IPS DF 6.9 (cell line): ENCODE data around the gene TNFSF12.

ENCODE experiments used
- DNase-seq: peaks from one replicate; pipeline ENCODE4 v3.0.0-alpha.2; 2013; ENCODE audit warnings: low read depth, low spot score
- H3K27ac ChIP-seq: one replicate; pipeline ENCODE4 v1.5.1; 2013; ENCODE audit warnings: low read length, control low read depth
- H3K27me3 ChIP-seq: 2 replicates; pipeline ENCODE4 v1.6.1; 2013; ENCODE audit warnings: mild to moderate bottlenecking, low read length; ENCODE audit not compliant: control insufficient read depth, insufficient read depth
- H3K36me3 ChIP-seq: 2 replicates; pipeline ENCODE4 v1.6.1; 2013; ENCODE audit warnings: low read length; ENCODE audit not compliant: control insufficient read depth, insufficient read depth
- H3K4me1 ChIP-seq: 2 replicates; pipeline ENCODE4 v1.6.1; 2013; ENCODE audit warnings: low read length; ENCODE audit not compliant: control insufficient read depth, insufficient read depth
- H3K4me3 ChIP-seq: 2 replicates; pipeline ENCODE4 v1.5.1; 2013; ENCODE audit warnings: mild to moderate bottlenecking, low read length
- H3K9me3 ChIP-seq: 2 replicates; pipeline ENCODE4 v1.6.1; 2013; ENCODE audit warnings: low read length, inconsistent platforms; ENCODE audit not compliant: control insufficient read depth, insufficient read depth
- WGBS: extraction: QIAGEN DNeasy Blood & Tissue Kit; methylation state at CpG from one replicate; pipeline ENCODE4 v1.1.7; 2013; ENCODE audit warnings: mixed read lengths, missing lambda C conversion rate; ENCODE audit not compliant: insufficient read length, insufficient coverage; 5-methylcytosine and 5-hydroxymethylcytosine counted together

TNFSF12 gene

GRCh38 chr17:7569571-7569970, 20.7 kb downstream of the TNFSF12 start:
- no peak overlapping the region for H3K4me3 ChIP-seq
- no peak for DNase-seq
- no CpG with 5 or more reads among the region's 5 CpGs for WGBS
- H3K4me1 ChIP-seq: no peaks in the 10 kb centered on the region
- peaks cover 34% of the 10 kb centered on the region for H3K36me3 ChIP-seq
- no peaks in the 10 kb centered on the region for H3K27me3 ChIP-seq
- H3K27ac ChIP-seq: no peak overlapping the region
- H3K9me3 ChIP-seq: no peaks in the 10 kb centered on the region

- no peaks in the 10 kb centered on the region for H3K27me3 ChIP-seq
- H3K9me3 ChIP-seq: no peaks in the 10 kb centered on the region
- no CpG with 5 or more reads among the region's 10 CpGs for WGBS
- H3K27ac ChIP-seq: no peak overlapping the region
- no peaks in the 10 kb centered on the region; the same call in 1 of the 2 replicates for H3K4me1 ChIP-seq
- DNase-seq: no peak
- H3K4me3 ChIP-seq: no peak overlapping the region
- peaks cover 36% of the 10 kb centered on the region for H3K36me3 ChIP-seq
Measured at GRCh38 chr17:7570351-7570750, 21.5 kb downstream of the TNFSF12 start.

- DNase-seq: no peak
- no peaks in the 10 kb centered on the region for H3K9me3 ChIP-seq
- peaks cover 44% of the 10 kb centered on the region for H3K36me3 ChIP-seq
- H3K27ac ChIP-seq: no peak overlapping the region
- no CpG with 5 or more reads among the region's 11 CpGs for WGBS
- no peaks in the 10 kb centered on the region; the same call in 1 of the 2 replicates for H3K4me1 ChIP-seq
- no peaks in the 10 kb centered on the region for H3K27me3 ChIP-seq
- H3K4me3 ChIP-seq: peak overlapping the region; percentile 57; the same call in 1 of the 2 replicates
Measured at GRCh38 chr17:7572338-7572587, 23.4 kb downstream of the TNFSF12 start.

GRCh38 chr17:7572588-7573323, 23.9 kb downstream of the TNFSF12 start:
- Histone ChIP-seq H3K27ac (no peak overlapping the region), H3K36me3 (peaks cover 49% of the 10 kb centered on the region), H3K27me3 (no peaks in the 10 kb centered on the region), H3K4me1 (no peaks in the 10 kb centered on the region; the same call in 1 of the 2 replicates), H3K9me3 (no peaks in the 10 kb centered on the region), H3K4me3 (peak overlapping the region; percentile 94)
- DNase-seq: peak; percentile 97
- WGBS: no CpG with 5 or more reads among the region's 73 CpGs

- no peaks in the 10 kb centered on the region for H3K27me3 ChIP-seq
- WGBS: no CpG with 5 or more reads among the region's 71 CpGs
- no peaks in the 10 kb centered on the region; the same call in 1 of the 2 replicates for H3K4me1 ChIP-seq
- H3K27ac ChIP-seq: no peak overlapping the region
- no peaks in the 10 kb centered on the region for H3K9me3 ChIP-seq
- peaks cover 54% of the 10 kb centered on the region for H3K36me3 ChIP-seq
- peak overlapping the region; percentile 94 for H3K4me3 ChIP-seq
- no peak for DNase-seq
Measured at GRCh38 chr17:7573324-7574080, 24.6 kb downstream of the TNFSF12 start.

GRCh38 chr17:7574176-7574953, 25.5 kb downstream of the TNFSF12 start:
- Histone ChIP-seq H3K27ac (no peak overlapping the region), H3K4me3 (peak overlapping the region; percentile 94; the same call in 1 of the 2 replicates), H3K36me3 (peaks cover 51% of the 10 kb centered on the region), H3K9me3 (no peaks in the 10 kb centered on the region), H3K4me1 (no peaks in the 10 kb centered on the region; the same call in 1 of the 2 replicates), H3K27me3 (no peaks in the 10 kb centered on the region)
- DNase-seq: no peak
- WGBS: no CpG with 5 or more reads among the region's 15 CpGs

- no peak for DNase-seq
- Histone ChIP-seq H3K36me3 (peaks cover 46% of the 10 kb centered on the region), H3K27me3 (no peaks in the 10 kb centered on the region), H3K27ac (no peak overlapping the region), H3K4me3 (no peak overlapping the region), H3K9me3 (no peaks in the 10 kb centered on the region), H3K4me1 (peaks cover 3% of the 10 kb centered on the region)
- WGBS: no CpG with 5 or more reads among the region's 1 CpG
Measured at GRCh38 chr17:7575481-7575883, 26.6 kb downstream of the TNFSF12 start.

GRCh38 chr17:7575959-7576358, 27.1 kb downstream of the TNFSF12 start:
- DNase-seq: no peak
- WGBS: no CpG with 5 or more reads among the region's 7 CpGs
- Histone ChIP-seq H3K9me3 (no peaks in the 10 kb centered on the region), H3K27ac (no peak overlapping the region), H3K27me3 (no peaks in the 10 kb centered on the region), H3K4me1 (peaks cover 3% of the 10 kb centered on the region), H3K36me3 (peaks cover 42% of the 10 kb centered on the region), H3K4me3 (no peak overlapping the region)

- Histone ChIP-seq H3K27me3 (no peaks in the 10 kb centered on the region), H3K4me1 (peaks cover 3% of the 10 kb centered on the region), H3K9me3 (no peaks in the 10 kb centered on the region), H3K36me3 (peaks cover 39% of the 10 kb centered on the region), H3K4me3 (no peak overlapping the region), H3K27ac (no peak overlapping the region)
- WGBS: no CpG with 5 or more reads among the region's 14 CpGs
- DNase-seq: no peak
Measured at GRCh38 chr17:7576432-7576937, 27.6 kb downstream of the TNFSF12 start.
